ENCODE results near the gene PCDH15.

Gene PCDH15

DNA sequence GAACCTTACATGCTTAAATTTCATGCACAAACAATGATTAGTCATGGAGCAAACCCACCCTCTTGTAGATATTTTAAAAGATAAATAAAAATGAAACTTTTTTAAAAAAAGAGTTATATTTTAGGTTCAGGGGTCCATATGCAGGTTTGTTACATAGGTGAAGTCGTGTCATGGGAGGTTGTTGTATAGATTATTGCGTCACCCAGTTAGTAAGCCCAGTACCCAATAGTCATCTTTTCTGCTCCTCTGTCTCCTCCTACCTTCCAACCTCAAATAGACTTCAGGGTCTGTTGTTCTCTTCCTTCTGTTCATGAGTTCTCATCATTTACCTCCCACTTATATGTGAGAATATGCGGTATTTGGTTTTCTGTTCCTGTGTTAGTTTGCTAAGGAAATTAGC lies 486.6 kb downstream of the PCDH15 start:
- Histone ChIP-seq H3K36me3 (ENCODE audit: insufficient read depth, low read length) (no peaks in the 10 kb centered on the region), H3K27me3 (ENCODE audit: insufficient read depth, low read length, poor library complexity, severe bottlenecking) (no peaks in the 10 kb centered on the region), H3K9me3 (ENCODE audit: insufficient read depth, low read depth, low read length) (no peaks in the 10 kb centered on the region), H4K20me1 (ENCODE audit: insufficient read depth, low read length, poor library complexity, severe bottlenecking) (no peaks in the 10 kb centered on the region), H3K4me3 (ENCODE audit: low read length, poor library complexity, severe bottlenecking) (no peak overlapping the region), H3K4me1 (ENCODE audit: insufficient read depth, low read length, poor library complexity, severe bottlenecking) (no peaks in the 10 kb centered on the region), H3K9ac (ENCODE audit: low read depth, low read length, poor library complexity, severe bottlenecking) (no peak overlapping the region), H3F3A (ENCODE audit: low read depth) (no peaks in the 10 kb centered on the region), H3K79me2 (ENCODE audit: insufficient read depth, low read length) (no peaks in the 10 kb centered on the region), H3K4me2 (ENCODE audit: low read depth, low read length, poor library complexity, severe bottlenecking) (no peak overlapping the region), H3K9me2 (replicated peaks; ENCODE audit: low read depth, low read length) (no peaks in the 10 kb centered on the region), H2AFZ (ENCODE audit: low read length) (no peak overlapping the region)
- TF ChIP-seq, protein P1, sequence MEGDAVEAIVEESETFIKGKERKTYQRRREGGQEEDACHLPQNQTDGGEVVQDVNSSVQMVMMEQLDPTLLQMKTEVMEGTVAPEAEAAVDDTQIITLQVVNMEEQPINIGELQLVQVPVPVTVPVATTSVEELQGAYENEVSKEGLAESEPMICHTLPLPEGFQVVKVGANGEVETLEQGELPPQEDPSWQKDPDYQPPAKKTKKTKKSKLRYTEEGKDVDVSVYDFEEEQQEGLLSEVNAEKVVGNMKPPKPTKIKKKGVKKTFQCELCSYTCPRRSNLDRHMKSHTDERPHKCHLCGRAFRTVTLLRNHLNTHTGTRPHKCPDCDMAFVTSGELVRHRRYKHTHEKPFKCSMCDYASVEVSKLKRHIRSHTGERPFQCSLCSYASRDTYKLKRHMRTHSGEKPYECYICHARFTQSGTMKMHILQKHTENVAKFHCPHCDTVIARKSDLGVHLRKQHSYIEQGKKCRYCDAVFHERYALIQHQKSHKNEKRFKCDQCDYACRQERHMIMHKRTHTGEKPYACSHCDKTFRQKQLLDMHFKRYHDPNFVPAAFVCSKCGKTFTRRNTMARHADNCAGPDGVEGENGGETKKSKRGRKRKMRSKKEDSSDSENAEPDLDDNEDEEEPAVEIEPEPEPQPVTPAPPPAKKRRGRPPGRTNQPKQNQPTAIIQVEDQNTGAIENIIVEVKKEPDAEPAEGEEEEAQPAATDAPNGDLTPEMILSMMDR (conservative IDR thresholded peaks at IDR 0.05; ENCODE audit: low read length): no peak
- no peak for TF ChIP-seq EZH2phosphoT487 (IDR thresholded peaks at IDR 0.05; ENCODE audit: borderline replicate concordance)

- TF ChIP-seq EZH2phosphoT487 (IDR thresholded peaks at IDR 0.05; ENCODE audit: borderline replicate concordance): no peak
- TF ChIP-seq, protein P1 (conservative IDR thresholded peaks at IDR 0.05; ENCODE audit: low read length): no peak
- Histone ChIP-seq H3K36me3 (ENCODE audit: insufficient read depth, low read length) (no peaks in the 10 kb centered on the region), H3K9me2 (replicated peaks; ENCODE audit: low read depth, low read length) (no peaks in the 10 kb centered on the region), H3K27me3 (ENCODE audit: insufficient read depth, low read length, poor library complexity, severe bottlenecking) (no peaks in the 10 kb centered on the region), H3K4me2 (ENCODE audit: low read depth, low read length, poor library complexity, severe bottlenecking) (no peak overlapping the region), H3K9me3 (ENCODE audit: insufficient read depth, low read depth, low read length) (no peaks in the 10 kb centered on the region), H4K20me1 (ENCODE audit: insufficient read depth, low read length, poor library complexity, severe bottlenecking) (no peaks in the 10 kb centered on the region), H2AFZ (ENCODE audit: low read length) (no peak overlapping the region), H3F3A (ENCODE audit: low read depth) (no peaks in the 10 kb centered on the region), H3K79me2 (ENCODE audit: insufficient read depth, low read length) (no peaks in the 10 kb centered on the region), H3K4me3 (ENCODE audit: low read length, poor library complexity, severe bottlenecking) (no peak overlapping the region), H3K9ac (ENCODE audit: low read depth, low read length, poor library complexity, severe bottlenecking) (no peak overlapping the region), H3K4me1 (ENCODE audit: insufficient read depth, low read length, poor library complexity, severe bottlenecking) (no peaks in the 10 kb centered on the region)
These were observed 516.4 kb downstream of the PCDH15 start for GRCh38 chr10:54284526-54285193.

- H3K4me3 ChIP-seq (ENCODE audit: low read length, poor library complexity, severe bottlenecking): no peak overlapping the region
- H3K9me2 ChIP-seq (replicated peaks; ENCODE audit: low read depth, low read length): no peaks in the 10 kb centered on the region
- H3K4me2 ChIP-seq (ENCODE audit: low read depth, low read length, poor library complexity, severe bottlenecking): no peak overlapping the region
- no peaks in the 10 kb centered on the region for H3F3A ChIP-seq (ENCODE audit: low read depth)
- H3K9me3 ChIP-seq (ENCODE audit: insufficient read depth, low read depth, low read length): no peaks in the 10 kb centered on the region
- TF ChIP-seq EZH2phosphoT487 (IDR thresholded peaks at IDR 0.05; ENCODE audit: borderline replicate concordance): no peak
- TF ChIP-seq, protein P1 (conservative IDR thresholded peaks at IDR 0.05; ENCODE audit: low read length): no peak
- H3K4me1 ChIP-seq (ENCODE audit: insufficient read depth, low read length, poor library complexity, severe bottlenecking): no peaks in the 10 kb centered on the region
- no peaks in the 10 kb centered on the region for H3K79me2 ChIP-seq (ENCODE audit: insufficient read depth, low read length)
- H4K20me1 ChIP-seq (ENCODE audit: insufficient read depth, low read length, poor library complexity, severe bottlenecking): no peaks in the 10 kb centered on the region
- no peak overlapping the region for H2AFZ ChIP-seq (ENCODE audit: low read length)
- no peak overlapping the region for H3K9ac ChIP-seq (ENCODE audit: low read depth, low read length, poor library complexity, severe bottlenecking)
- no peaks in the 10 kb centered on the region for H3K36me3 ChIP-seq (ENCODE audit: insufficient read depth, low read length)
- no peaks in the 10 kb centered on the region for H3K27me3 ChIP-seq (ENCODE audit: insufficient read depth, low read length, poor library complexity, severe bottlenecking)
These were observed 519.0 kb downstream of the PCDH15 start for GRCh38 chr10:54282012-54282411.

Data from Loucy (cell line).